IMR-90 (cell line): ENCODE measurements around the gene GALNT9. TPM values are rescaled to one million over a fixed set of nuclear protein-coding genes. Genes with fewer than 3 reads are reported as not detected.

Experiments
- ATAC-seq: fragments of 200-7000 bp; cut with Tn5 transposase; 2 replicates; pipeline ENCODE4 v1.9.1; 2020; ENCODE audit warnings: low read depth, mild to moderate bottlenecking, moderate library complexity
- BruUV-seq: library from RNA; stranded (reverse); fragments of 400-500 nt; replicated peaks from 2 replicates; lab custom pipeline; 2021; lab: Mats Ljungman, UMichigan
- CTCF ChIA-PET: fragments of 300-600 bp; formaldehyde crosslinking; extraction: SDS; loops from one replicate; lab custom pipeline; 2021; ENCODE audit warnings: antibody characterized with exemption; lab: Yijun Ruan, JAX
- POLR2A ChIA-PET: fragments of 300-600 bp; sonication (Branson Sonifier 250); formaldehyde crosslinking; loops from one replicate; lab custom pipeline; 2022; ENCODE audit warnings: antibody characterized with exemption; ENCODE audit not compliant: unreplicated experiment; lab: Charles Lee
- DNase-seq: peaks from one replicate; pipeline ENCODE4 v3.0.0; 2013
- H2AFZ ChIP-seq: replicated peaks from 2 replicates; pipeline ENCODE3; 2013; ENCODE audit warnings: low read length, mild to moderate bottlenecking; ENCODE audit not compliant: poor library complexity
- H2AK5ac ChIP-seq: 2 replicates; pipeline ENCODE4 v1.6.1; 2013; ENCODE audit warnings: low read depth, low read length, inconsistent platforms
- H2AK9ac ChIP-seq: replicated peaks from 2 replicates; pipeline ENCODE3; 2013; ENCODE audit warnings: mild to moderate bottlenecking, low read depth, low read length, moderate library complexity; ENCODE audit not compliant: poor library complexity
- H2BK120ac ChIP-seq: 2 replicates; pipeline ENCODE4 v1.6.1; 2013; ENCODE audit warnings: low read depth, low read length, inconsistent platforms
- H2BK15ac ChIP-seq: 3 replicates; pipeline ENCODE4 v1.6.1; 2013; ENCODE audit warnings: low read depth, low read length, inconsistent platforms
- H2BK20ac ChIP-seq: 2 replicates; pipeline ENCODE4 v1.6.1; 2013; ENCODE audit warnings: low read depth, mild to moderate bottlenecking, inconsistent platforms, low read length, moderate library complexity
- H2BK5ac ChIP-seq: 2 replicates; pipeline ENCODE4 v1.6.1; 2013; ENCODE audit warnings: mild to moderate bottlenecking, low read depth, low read length, inconsistent platforms; ENCODE audit not compliant: poor library complexity, severe bottlenecking
- H3K14ac ChIP-seq: replicated peaks from 2 replicates; pipeline ENCODE4 v1.6.1; 2013; ENCODE audit warnings: low read depth, low read length, inconsistent platforms
- H3K18ac ChIP-seq: 2 replicates; pipeline ENCODE4 v1.6.1; 2013; ENCODE audit warnings: low read depth, low read length, control low read depth
- H3K23ac ChIP-seq: 2 replicates; pipeline ENCODE4 v1.6.1; 2013; ENCODE audit warnings: low read depth, low read length, inconsistent platforms
- H3K27ac ChIP-seq: 2 replicates; pipeline ENCODE4 v1.5.1; 2013; ENCODE audit warnings: mild to moderate bottlenecking, control low read depth, low read length; ENCODE audit not compliant: insufficient read depth
- H3K27me3 ChIP-seq: 2 replicates; pipeline ENCODE4 v1.6.1; 2013; ENCODE audit warnings: low read length; ENCODE audit not compliant: control insufficient read depth, insufficient read depth
- H3K36me3 ChIP-seq: 2 replicates; pipeline ENCODE4 v1.6.1; 2013; ENCODE audit warnings: low read length, mixed read lengths; ENCODE audit not compliant: control insufficient read depth, insufficient read depth
- H3K4ac ChIP-seq: 2 replicates; pipeline ENCODE4 v1.6.1; 2013; ENCODE audit warnings: low read depth, low read length, inconsistent platforms
- H3K4me1 ChIP-seq: 2 replicates; pipeline ENCODE4 v1.6.1; 2013; ENCODE audit warnings: low read length, mixed read lengths; ENCODE audit not compliant: control insufficient read depth, insufficient read depth
- H3K4me2 ChIP-seq: 2 replicates; pipeline ENCODE4 v1.6.1; 2013; ENCODE audit warnings: low read depth, mild to moderate bottlenecking, control low read depth, low read length, moderate library complexity
- H3K4me3 ChIP-seq: 2 replicates; pipeline ENCODE4 v1.5.1; 2013; ENCODE audit warnings: low read depth, mild to moderate bottlenecking, control low read depth, low read length, moderate library complexity; ENCODE audit not compliant: insufficient read depth
- H3K56ac ChIP-seq: 2 replicates; pipeline ENCODE4 v1.6.1; 2013; ENCODE audit warnings: low read length, inconsistent platforms; ENCODE audit not compliant: insufficient read depth; ENCODE audit errors: extremely low read depth
- H3K79me1 ChIP-seq, 2 experiments: 2 replicates each; pipeline ENCODE4 v1.6.1; 2013; ENCODE audit warnings: low read length in 2 of 2, inconsistent platforms in 1 of 2, low read depth in 1 of 2
- H3K9ac ChIP-seq: 2 replicates; pipeline ENCODE4 v1.6.1; 2013; ENCODE audit warnings: low read depth, low read length, control low read depth
- H3K9me1 ChIP-seq: 2 replicates; pipeline ENCODE4 v1.6.1; 2013; ENCODE audit warnings: low read length, inconsistent platforms; ENCODE audit not compliant: insufficient read depth
- H3K9me3 ChIP-seq: 2 replicates; pipeline ENCODE4 v1.6.1; 2013; ENCODE audit warnings: low read length; ENCODE audit not compliant: control insufficient read depth, insufficient read depth
- H4K20me1 ChIP-seq: 2 replicates; pipeline ENCODE4 v1.6.1; 2013; ENCODE audit warnings: low read length, inconsistent platforms; ENCODE audit not compliant: insufficient read depth
- H4K5ac ChIP-seq: 2 replicates; pipeline ENCODE4 v1.6.1; 2013; ENCODE audit warnings: mild to moderate bottlenecking, low read depth, low read length, control low read depth
- H4K8ac ChIP-seq, 2 experiments: 2 replicates each; pipeline ENCODE4 v1.6.1; 2013; ENCODE audit warnings: low read depth in 2 of 2, low read length in 2 of 2, control low read depth in 1 of 2, inconsistent platforms in 1 of 2
- H4K91ac ChIP-seq: 2 replicates; pipeline ENCODE4 v1.6.1; 2013; ENCODE audit warnings: low read depth, low read length, inconsistent platforms; ENCODE audit not compliant: insufficient read depth
- CHD1 ChIP-seq: IDR thresholded peaks from 2 replicates; pipeline ENCODE4 v1.6.1; 2012; ENCODE audit warnings: low read depth, low read length, improper control_type of control experiment
- CTCF ChIP-seq: conservative IDR thresholded peaks from 2 replicates; pipeline ENCODE4 v1.5.1; 2012; ENCODE audit warnings: mild to moderate bottlenecking, low read depth, low read length, improper control_type of control experiment
- FOS ChIP-seq: fragments of 150-350 bp; IDR thresholded peaks from 2 replicates; pipeline ENCODE4 v1.6.1; 2016; ENCODE audit warnings: low read depth, low read length
- RAD21 ChIP-seq: IDR thresholded peaks from 2 replicates; pipeline ENCODE4 v1.6.1; 2012; ENCODE audit warnings: low read length, improper control_type of control experiment
- RFX5 ChIP-seq: IDR thresholded peaks from 2 replicates; pipeline ENCODE4 v1.8.0; 2012; ENCODE audit warnings: low read depth, mild to moderate bottlenecking, low read length, moderate library complexity
- SMC3 ChIP-seq: fragments of 150-350 bp; IDR thresholded peaks from 2 replicates; pipeline ENCODE4 v1.6.1; 2016; ENCODE audit warnings: low read depth, mild to moderate bottlenecking, antibody characterized with exemption, low read length, moderate library complexity
- USF2 ChIP-seq: fragments of 150-350 bp; IDR thresholded peaks from 2 replicates; pipeline ENCODE4 v1.6.1; 2017; ENCODE audit warnings: mild to moderate bottlenecking, antibody characterized with exemption, low read length, low read depth
- WGBS, 2 experiments: methylation state at CpG; one replicate each; pipeline versions ENCODE4 v1.1.5 to v1.1.7; 2013; ENCODE audit warnings: missing lambda C conversion rate in 2 of 2; ENCODE audit not compliant: insufficient read length in 1 of 2; ENCODE audit errors: extremely low coverage in 2 of 2; 5-methylcytosine and 5-hydroxymethylcytosine counted together
- dilution Hi-C: fragments of 300-500 bp; cut with HindIII; formaldehyde crosslinking; loops from one replicate; pipeline ENCODE4 v1.14.3; 2018; ENCODE audit warnings: low sequenced_read_pairs; ENCODE audit not compliant: unreplicated experiment
- in situ Hi-C: fragments of 300-500 bp; cut with MboI; formaldehyde crosslinking; loops from 3 replicates; pipeline ENCODE4 v1.14.3; 2019; ENCODE audit warnings: low sequenced_read_pairs, inconsistent platforms, mixed read lengths
- intact Hi-C: fragments of 100-400 bp; cut with micrococcal nuclease; formaldehyde crosslinking; loops from 2 replicates; pipeline ENCODE4 v1.10.0; 2022
- polyA plus RNA-seq, 3 experiments: library from polyadenylated mRNA; depleted of rRNA; stranded (reverse); fragments of >200 nt; gene quantifications; 2 replicates each; pipeline ENCODE4 v1.2.3, GENCODE V29; 2012; ENCODE audit warnings: low replicate concordance in 1 of 3
- total RNA-seq: library from RNA; depleted of rRNA; stranded (reverse); fragments of >200 nt; gene quantifications from 2 replicates; pipeline ENCODE4 v1.2.3, GENCODE V29; 2012

The GALNT9 gene
- total and polyA plus RNA-seq, 2 of the 4 experiments (the other 2 are of a cell fraction) = under 0.01 to 0.12 TPM

GRCh38 chr12:132325733-132326130, 3.7 kb downstream of the GALNT9 start:
- intact Hi-C loops (no loop called here), in situ Hi-C loops (no loop called here), dilution Hi-C loops (no loop called here)
- Histone ChIP-seq H2BK20ac (no peak overlapping the region), H4K91ac (no peak overlapping the region), H2BK120ac (no peak overlapping the region), H4K20me1 (no peaks in the 10 kb centered on the region), H3K9me3 (no peaks in the 10 kb centered on the region; the same call in 1 of the 2 replicates), H2AK9ac (no peak overlapping the region), H3K56ac (no peak overlapping the region), H2AK5ac (no peak overlapping the region), H3K4me2 (no peak overlapping the region), H3K14ac (no peak overlapping the region), H3K18ac (no peak overlapping the region), H2AFZ (no peak overlapping the region), H3K23ac (no peak overlapping the region), H4K5ac (no peak overlapping the region), H3K27ac (no peak overlapping the region), H2BK15ac (no peak overlapping the region), H3K36me3 (no peaks in the 10 kb centered on the region), H3K27me3 (peaks cover 13% of the 10 kb centered on the region; the same call in 1 of the 2 replicates), H3K4me1 (no peaks in the 10 kb centered on the region), H3K9me1 (no peaks in the 10 kb centered on the region), H3K4me3 (no peak overlapping the region), H3K79me1 (no peaks in the 10 kb centered on the region), H4K8ac (no peak overlapping the region), H3K9ac (no peak overlapping the region), H3K4ac (no peak overlapping the region), H2BK5ac (no peak overlapping the region)
- no peak for TF ChIP-seq RAD21
- no peak for TF ChIP-seq SMC3
- TF ChIP-seq RFX5 = no peak
- TF ChIP-seq USF2 = no peak
- TF ChIP-seq CHD1 = no peak
- TF ChIP-seq FOS = no peak
- no peak for TF ChIP-seq CTCF
- no CpG with 5 or more reads among the region's 15 CpGs for WGBS, 2 experiments
- DNase-seq (no peak), ATAC-seq (no peak)
- ChIA-PET CTCF (no interaction called here), POLR2A (no interaction called here)
- no TSS peak for BruUV-seq
